ENCODE results near the gene LACTB. TPM values are rescaled to one million over a fixed set of nuclear protein-coding genes. Genes with fewer than 3 reads are reported as not detected.

Gene LACTB
- total and polyA plus RNA-seq, 2 donors (not counting 1 experiment from before 2014, with no cell fraction given) = 29.2 to 42.8 TPM

DNA sequence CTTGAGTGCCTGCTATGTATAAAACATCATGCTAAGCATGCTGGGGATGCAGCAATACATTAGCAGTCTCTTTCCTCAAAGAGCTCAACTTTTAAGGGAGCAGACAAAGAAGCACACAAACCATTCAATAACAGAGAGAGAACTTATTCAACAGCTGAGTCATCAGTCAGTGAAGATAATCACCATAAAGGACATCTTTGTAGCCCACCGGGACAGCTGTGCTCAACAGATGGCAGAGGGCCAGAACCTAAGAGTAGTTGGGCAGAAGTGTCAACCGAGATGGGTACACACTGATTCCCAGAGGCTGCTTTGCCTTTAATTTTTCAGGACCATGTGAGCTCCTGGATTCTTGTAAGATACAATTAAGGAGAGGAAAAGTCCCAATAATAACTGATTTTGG is 63.5 kb downstream of the LACTB start:
- no peak for DNase-seq (ENCODE audit: low read depth in 2 of 2)
- H3K4me1 ChIP-seq (ENCODE audit: control insufficient read depth, extremely low read depth, insufficient read depth, low read length) = no peaks in the 10 kb centered on the region
- no peak overlapping the region for H2AFZ ChIP-seq (ENCODE audit: low read length)
- no peak overlapping the region for H3K4me3 ChIP-seq (replicated peaks in 1 of 4; ENCODE audit: control extremely low read depth in 1 of 4, insufficient read depth in 1 of 4, low read depth in 3 of 4, low read length in 4 of 4)
- TF ChIP-seq, protein P1, sequence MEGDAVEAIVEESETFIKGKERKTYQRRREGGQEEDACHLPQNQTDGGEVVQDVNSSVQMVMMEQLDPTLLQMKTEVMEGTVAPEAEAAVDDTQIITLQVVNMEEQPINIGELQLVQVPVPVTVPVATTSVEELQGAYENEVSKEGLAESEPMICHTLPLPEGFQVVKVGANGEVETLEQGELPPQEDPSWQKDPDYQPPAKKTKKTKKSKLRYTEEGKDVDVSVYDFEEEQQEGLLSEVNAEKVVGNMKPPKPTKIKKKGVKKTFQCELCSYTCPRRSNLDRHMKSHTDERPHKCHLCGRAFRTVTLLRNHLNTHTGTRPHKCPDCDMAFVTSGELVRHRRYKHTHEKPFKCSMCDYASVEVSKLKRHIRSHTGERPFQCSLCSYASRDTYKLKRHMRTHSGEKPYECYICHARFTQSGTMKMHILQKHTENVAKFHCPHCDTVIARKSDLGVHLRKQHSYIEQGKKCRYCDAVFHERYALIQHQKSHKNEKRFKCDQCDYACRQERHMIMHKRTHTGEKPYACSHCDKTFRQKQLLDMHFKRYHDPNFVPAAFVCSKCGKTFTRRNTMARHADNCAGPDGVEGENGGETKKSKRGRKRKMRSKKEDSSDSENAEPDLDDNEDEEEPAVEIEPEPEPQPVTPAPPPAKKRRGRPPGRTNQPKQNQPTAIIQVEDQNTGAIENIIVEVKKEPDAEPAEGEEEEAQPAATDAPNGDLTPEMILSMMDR (conservative IDR thresholded peaks at IDR 0.05 in 1 of 2, IDR thresholded peaks at IDR 0.05 in 1 of 2; ENCODE audit: low read depth in 1 of 2, low read length in 2 of 2) = no peak
- no peak for TF ChIP-seq EZH2 (IDR thresholded peaks at IDR 0.05; ENCODE audit: low read length, missing control alignments)
- H3K9me3 ChIP-seq (ENCODE audit: control insufficient read depth, insufficient read depth, low read depth, low read length) = no peaks in the 10 kb centered on the region
- H3K79me2 ChIP-seq (ENCODE audit: control insufficient read depth, insufficient read depth, low read length) = peaks cover 8% of the 10 kb centered on the region
- no peak overlapping the region for H3K9ac ChIP-seq (ENCODE audit: insufficient read depth, low read length)
- H3K4me2 ChIP-seq (ENCODE audit: extremely low read depth, insufficient read depth, low read length) = no peak overlapping the region
- no peak overlapping the region for H3K27ac ChIP-seq (ENCODE audit: insufficient read depth, low read length)
- no peaks in the 10 kb centered on the region for H3K27me3 ChIP-seq (ENCODE audit: control insufficient read depth, insufficient read depth, low read length)
- H4K20me1 ChIP-seq (ENCODE audit: control insufficient read depth, extremely low read depth, insufficient read depth, low read length) = no peaks in the 10 kb centered on the region
- H3K36me3 ChIP-seq (ENCODE audit: control insufficient read depth, insufficient read depth, low read length) = no peaks in the 10 kb centered on the region

GRCh38 chr15:63186065-63186464 is 64.4 kb downstream of the LACTB start:
- H2AFZ ChIP-seq (ENCODE audit: low read length) = peak overlapping the region; percentile 70
- H3K9me3 ChIP-seq (ENCODE audit: control insufficient read depth, insufficient read depth, low read depth, low read length) = no peaks in the 10 kb centered on the region
- no peak overlapping the region for H3K4me3 ChIP-seq (replicated peaks in 1 of 4; ENCODE audit: control extremely low read depth in 1 of 4, insufficient read depth in 1 of 4, low read depth in 3 of 4, low read length in 4 of 4)
- H3K4me1 ChIP-seq (ENCODE audit: control insufficient read depth, extremely low read depth, insufficient read depth, low read length) = no peaks in the 10 kb centered on the region
- no peak overlapping the region for H3K9ac ChIP-seq (ENCODE audit: insufficient read depth, low read length)
- TF ChIP-seq EZH2 (IDR thresholded peaks at IDR 0.05; ENCODE audit: low read length, missing control alignments) = no peak
- TF ChIP-seq, protein P1 (conservative IDR thresholded peaks at IDR 0.05 in 1 of 2, IDR thresholded peaks at IDR 0.05 in 1 of 2; ENCODE audit: low read depth in 1 of 2, low read length in 2 of 2) = no peak
- DNase-seq (ENCODE audit: low read depth in 2 of 2) = peak; percentile 64 to 74
- H3K4me2 ChIP-seq (ENCODE audit: extremely low read depth, insufficient read depth, low read length) = peak overlapping the region; percentile 17
- H3K27ac ChIP-seq (ENCODE audit: insufficient read depth, low read length) = no peak overlapping the region
- no peaks in the 10 kb centered on the region for H4K20me1 ChIP-seq (ENCODE audit: control insufficient read depth, extremely low read depth, insufficient read depth, low read length)
- peaks cover 16% of the 10 kb centered on the region for H3K79me2 ChIP-seq (ENCODE audit: control insufficient read depth, insufficient read depth, low read length)
- no peaks in the 10 kb centered on the region for H3K27me3 ChIP-seq (ENCODE audit: control insufficient read depth, insufficient read depth, low read length)
- no peaks in the 10 kb centered on the region for H3K36me3 ChIP-seq (ENCODE audit: control insufficient read depth, insufficient read depth, low read length)

DNA sequence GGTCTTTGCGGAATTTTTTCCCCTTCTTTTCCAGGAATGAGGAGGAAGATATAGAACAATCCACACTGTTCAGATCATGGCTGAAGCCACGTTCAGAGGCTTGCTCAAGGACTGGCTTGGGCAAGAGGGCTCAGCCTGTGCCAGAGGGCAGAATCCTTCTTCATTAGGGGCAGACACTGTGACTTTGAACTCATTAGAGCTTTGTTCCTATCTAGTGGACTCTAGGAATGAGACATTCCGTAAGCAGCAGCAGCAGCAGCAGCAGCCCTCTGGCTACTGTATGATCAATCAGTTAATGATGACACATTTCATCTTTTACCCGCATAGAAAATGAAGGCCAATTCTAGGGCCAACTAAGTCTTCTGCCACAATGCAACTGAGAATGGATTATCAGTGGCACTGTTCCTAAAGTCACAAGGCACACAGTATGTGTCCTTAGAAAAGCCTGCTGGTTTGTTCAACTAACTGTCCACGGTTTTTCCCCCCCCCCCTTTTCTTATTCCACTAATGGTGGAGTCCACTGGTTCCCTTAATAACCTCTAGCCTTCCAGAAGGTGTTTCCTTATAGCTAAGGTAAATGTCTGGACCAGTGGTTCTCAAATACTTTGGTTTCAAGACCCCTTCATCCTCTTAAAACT is 66.0 kb downstream of the LACTB start:
- Histone ChIP-seq H3K9ac (ENCODE audit: insufficient read depth, low read length) (no peak overlapping the region), H3K27me3 (ENCODE audit: control insufficient read depth, insufficient read depth, low read length) (no peaks in the 10 kb centered on the region), H2AFZ (ENCODE audit: low read length) (no peak overlapping the region), H3K36me3 (ENCODE audit: control insufficient read depth, insufficient read depth, low read length) (no peaks in the 10 kb centered on the region), H3K4me2 (ENCODE audit: extremely low read depth, insufficient read depth, low read length) (no peak overlapping the region), H3K79me2 (ENCODE audit: control insufficient read depth, insufficient read depth, low read length) (peaks cover 32% of the 10 kb centered on the region), H3K4me3 (replicated peaks in 1 of 4; ENCODE audit: control extremely low read depth in 1 of 4, insufficient read depth in 1 of 4, low read depth in 3 of 4, low read length in 4 of 4) (no peak overlapping the region), H4K20me1 (ENCODE audit: control insufficient read depth, extremely low read depth, insufficient read depth, low read length) (no peaks in the 10 kb centered on the region), H3K4me1 (ENCODE audit: control insufficient read depth, extremely low read depth, insufficient read depth, low read length) (peaks cover 5% of the 10 kb centered on the region), H3K27ac (ENCODE audit: insufficient read depth, low read length) (no peak overlapping the region), H3K9me3 (ENCODE audit: control insufficient read depth, insufficient read depth, low read depth, low read length) (no peaks in the 10 kb centered on the region)
- DNase-seq (ENCODE audit: low read depth in 2 of 2) = no peak
- TF ChIP-seq, protein P1 (conservative IDR thresholded peaks at IDR 0.05 in 1 of 2, IDR thresholded peaks at IDR 0.05 in 1 of 2; ENCODE audit: low read depth in 1 of 2, low read length in 2 of 2) = no peak
- no peak for TF ChIP-seq EZH2 (IDR thresholded peaks at IDR 0.05; ENCODE audit: low read length, missing control alignments)

All from fibroblast of lung (primary cell).